Measurements from ENCODE around the gene CUL9.

Gene CUL9

DNA sequence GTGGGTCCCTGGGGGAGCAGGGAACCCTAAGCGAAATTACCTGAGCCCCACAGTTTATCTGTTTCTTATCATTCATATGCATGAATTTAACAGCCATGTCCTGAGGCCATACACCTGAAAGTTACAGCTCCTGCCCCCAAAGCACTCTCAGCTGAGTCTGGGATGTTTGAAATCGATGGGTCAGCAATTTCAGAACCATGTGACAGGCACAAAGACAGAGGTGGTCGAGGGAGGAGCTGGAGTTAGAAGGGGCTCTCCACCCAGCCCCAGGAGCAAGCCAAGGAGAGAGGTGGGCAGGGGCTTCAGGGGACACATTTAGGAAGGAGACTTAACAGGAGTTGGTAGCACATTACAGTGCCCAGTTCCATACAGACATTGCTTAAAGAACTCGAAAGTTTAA lies 76.2 kb downstream of the CUL9 start:
- DNase-seq: no peak

DNA sequence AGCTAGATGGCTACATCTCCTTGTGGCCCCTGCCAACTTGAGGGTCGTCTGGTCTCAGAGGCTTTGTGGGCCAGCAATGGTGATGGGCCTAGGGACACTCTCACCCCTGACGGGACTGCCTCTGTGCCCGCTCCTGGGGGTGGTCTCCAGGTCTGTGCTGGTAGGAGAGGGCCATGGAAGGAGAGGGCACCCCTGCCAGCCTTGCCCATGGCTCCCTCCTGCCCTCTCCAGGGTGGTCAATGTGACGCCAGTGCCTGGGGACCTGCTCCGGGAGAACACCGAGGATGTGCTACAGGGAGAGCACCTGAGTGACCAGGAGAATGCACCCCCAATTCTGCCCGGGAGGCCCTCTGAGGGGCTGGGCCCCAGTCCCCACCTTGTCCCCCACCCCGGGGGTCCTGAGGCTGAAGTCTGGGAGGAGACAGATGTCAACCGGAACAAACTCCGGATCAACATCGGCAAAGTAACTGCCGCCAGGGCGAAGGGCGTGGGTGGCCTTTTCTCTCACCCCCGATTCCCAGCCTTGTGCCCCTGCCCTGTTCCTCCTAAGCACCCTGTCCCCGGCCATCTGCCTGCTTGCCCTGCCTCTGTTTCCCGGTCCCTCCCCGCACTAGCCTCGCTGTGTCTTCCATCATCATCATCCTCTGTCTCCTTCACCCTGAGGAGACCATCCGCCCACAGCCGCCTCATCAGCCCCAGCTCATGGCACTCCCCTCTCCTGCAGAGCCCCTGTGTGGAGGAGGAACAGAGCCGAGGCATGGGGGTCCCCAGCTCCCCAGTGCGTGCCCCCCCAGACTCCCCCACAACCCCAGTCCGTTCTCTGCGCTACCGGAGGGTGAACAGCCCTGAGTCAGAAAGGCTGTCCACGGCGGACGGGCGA lies 77.1 kb downstream of the CUL9 start:
- DNase-seq: no peak

DNA sequence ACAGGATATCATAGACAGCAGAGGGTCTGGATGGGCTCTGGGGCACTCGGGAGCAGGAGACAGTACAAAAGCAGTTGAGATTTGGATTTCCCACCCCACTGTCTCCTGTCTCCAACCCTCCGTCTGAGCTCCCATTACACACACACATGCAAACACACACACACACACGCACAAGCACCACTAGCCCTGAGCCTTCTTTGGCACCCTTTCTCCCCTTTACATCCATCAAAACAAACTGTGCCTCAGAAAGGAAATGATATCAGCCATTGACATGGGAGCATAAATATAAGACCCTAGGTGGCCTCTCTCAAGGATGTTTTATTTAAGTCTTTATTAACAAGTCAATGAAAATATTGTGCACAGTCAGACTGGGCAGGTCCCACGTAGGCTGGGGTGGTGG lies 78.8 kb downstream of the CUL9 start:
- DNase-seq: no peak

DNA sequence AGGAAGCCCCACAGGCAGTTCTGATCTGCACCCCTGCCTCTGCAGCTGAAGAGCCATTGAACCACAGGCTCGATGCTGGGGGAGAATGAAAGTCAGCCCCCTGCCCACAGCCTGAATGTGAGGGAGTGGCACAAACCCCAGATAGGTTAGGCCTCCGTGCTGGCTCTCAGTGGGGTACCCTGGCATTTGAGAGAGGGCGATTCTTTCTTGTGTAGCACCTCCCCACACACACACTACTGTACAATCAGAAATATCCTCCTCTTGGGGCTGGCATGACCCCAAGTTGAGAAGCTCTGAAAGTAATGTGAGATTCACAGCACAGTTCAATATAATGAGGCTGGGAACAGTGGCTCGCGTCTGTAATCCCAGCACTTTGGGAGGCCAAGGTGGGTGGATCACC lies 79.2 kb downstream of the CUL9 start:
- DNase-seq: no peak

DNA sequence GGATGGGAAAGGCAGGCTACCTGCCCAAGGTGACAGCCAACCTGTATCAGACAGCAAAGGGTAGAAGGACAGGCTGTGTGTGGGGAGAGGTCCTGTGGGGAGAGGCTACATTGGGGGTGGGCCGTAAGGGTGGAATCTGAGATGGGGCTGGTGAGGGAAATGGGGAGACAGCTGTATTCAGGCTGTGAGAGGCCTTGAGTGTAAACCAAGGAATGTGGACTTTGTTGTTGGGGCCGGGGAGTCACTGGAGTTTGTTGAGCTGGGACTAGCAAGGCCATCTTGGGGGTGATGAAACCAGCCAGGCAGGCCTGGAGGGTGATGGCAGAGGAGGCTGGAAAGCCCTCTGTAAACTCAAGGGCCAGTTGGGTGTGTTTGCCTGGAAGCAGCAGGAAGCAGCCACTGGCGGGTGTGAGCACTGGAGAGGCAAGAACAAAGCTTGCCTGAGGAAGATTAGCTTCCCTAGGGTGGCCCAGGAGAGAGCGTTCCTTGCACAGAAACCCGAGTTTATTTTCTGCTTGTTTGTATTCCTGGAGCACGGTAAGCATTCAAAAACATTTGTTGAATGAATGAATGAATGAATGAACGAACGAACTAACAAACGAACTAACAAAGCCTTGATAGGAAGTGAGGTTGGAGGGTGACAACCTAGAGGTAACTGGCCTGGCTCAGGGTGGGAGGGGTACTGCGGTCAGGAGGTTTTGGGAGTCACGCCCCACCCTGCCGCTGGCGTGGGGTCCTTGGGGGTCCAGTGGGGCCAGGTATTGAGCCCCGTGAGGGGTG lies 80.2 kb downstream of the CUL9 start:
- DNase-seq: no peak

DNA sequence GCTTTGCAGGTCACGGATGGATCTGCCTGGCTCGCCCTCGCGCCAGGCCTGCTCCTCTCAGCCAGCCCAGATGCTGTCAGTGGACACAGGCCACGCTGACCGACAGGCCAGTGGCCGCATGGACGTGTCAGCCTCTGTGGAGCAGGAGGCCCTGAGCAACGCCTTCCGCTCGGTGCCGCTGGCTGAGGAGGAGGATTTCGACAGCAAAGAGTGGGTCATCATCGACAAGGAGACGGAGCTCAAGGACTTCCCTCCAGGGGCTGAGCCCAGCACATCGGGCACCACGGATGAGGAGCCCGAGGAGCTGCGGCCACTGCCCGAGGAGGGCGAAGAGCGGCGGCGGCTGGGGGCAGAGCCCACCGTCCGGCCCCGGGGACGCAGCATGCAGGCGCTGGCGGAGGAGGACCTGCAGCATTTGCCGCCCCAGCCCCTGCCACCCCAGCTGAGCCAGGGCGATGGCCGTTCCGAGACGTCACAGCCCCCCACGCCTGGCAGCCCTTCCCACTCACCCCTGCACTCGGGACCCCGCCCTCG lies 80.9 kb downstream of the CUL9 start:
- DNase-seq: no peak

DNA sequence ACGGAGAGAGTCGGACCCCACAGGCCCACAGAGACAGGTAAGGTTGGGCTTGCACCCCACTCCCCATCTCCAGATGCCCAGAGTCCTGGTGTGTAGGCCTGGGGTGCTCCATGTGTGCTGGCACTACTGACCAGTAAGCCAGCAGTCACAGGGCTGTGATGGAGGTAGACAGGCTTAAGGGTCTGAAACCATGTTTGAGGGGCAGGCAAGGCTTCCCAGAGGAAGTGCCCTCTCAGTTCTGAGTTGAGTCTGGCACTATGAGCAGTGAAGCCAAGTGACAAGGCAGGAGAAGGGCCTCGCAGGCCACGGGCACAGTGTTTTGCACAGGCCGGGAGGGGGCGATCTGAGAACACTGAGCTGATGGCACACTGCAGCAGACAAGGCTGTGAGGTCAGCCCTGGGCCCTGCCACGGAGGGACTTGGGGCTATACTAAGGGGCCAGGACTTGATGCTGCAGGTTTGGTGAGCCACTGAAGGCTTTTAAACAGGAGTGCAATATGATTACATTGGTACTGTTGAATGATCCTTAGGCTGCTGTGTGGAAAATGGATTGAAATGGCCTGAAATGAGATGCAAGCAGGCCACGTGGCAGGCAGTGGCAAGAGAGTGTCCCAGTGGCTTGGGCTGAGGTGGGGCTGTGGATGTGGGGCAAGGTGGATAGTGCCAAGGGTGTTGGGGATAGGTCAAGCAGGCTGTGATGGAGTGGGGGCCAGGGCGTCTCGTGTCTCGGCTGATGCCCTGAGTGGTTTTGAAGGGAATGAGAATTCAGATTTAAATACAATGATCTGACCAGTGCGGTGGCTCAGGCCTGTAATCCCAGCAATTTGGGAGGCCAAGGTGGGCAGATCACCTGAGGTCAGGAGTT lies 81.5 kb downstream of the CUL9 start:
- DNase-seq: peak; percentile 77

DNA sequence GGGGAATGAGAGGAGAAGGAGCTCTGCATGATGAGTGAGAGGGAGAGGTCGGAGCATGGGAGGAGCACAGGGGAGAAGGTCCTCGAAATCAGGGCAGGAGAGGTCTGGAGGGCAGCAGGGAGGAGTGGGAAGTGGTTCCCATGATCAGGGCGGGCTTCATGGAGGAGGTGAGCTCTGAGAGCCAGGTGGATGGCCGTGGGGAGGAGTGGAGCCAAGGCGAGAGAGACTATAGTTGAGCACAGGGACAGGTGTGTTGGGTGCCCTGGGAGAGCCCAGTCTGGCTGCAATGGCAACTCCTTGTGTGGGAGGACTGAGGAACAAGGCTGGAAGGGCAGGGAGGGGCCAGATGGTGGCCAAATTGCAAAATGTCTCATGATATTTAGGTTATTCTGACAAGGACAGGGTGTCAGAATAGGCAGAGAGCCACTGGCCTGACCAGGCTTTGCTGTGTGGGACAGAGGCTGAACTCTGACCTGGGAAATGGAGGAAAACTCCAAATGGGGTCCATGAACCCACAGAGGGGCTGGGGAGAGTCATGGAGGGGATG lies 82.7 kb downstream of the CUL9 start:
- DNase-seq: no peak

DNA sequence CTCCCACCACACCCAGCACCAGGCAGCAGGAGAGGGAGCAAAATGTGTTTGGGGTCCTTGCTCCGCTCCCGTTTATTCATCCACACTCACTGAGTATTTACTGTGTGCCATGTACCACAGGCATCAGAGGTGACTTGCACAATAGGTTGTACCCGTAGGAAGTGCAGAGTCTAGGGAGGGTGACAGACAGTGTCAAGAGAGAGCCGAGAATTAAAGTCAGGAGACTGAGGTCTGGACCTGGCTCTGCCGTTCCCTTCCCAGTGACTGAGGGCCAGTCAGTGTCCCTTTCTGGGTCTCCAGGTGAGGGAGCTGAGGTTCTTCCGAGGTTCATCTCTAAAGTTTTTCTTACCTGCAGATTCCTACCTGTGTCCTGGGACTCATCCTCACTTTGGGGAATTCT lies 83.6 kb downstream of the CUL9 start:
- DNase-seq: no peak

DNA sequence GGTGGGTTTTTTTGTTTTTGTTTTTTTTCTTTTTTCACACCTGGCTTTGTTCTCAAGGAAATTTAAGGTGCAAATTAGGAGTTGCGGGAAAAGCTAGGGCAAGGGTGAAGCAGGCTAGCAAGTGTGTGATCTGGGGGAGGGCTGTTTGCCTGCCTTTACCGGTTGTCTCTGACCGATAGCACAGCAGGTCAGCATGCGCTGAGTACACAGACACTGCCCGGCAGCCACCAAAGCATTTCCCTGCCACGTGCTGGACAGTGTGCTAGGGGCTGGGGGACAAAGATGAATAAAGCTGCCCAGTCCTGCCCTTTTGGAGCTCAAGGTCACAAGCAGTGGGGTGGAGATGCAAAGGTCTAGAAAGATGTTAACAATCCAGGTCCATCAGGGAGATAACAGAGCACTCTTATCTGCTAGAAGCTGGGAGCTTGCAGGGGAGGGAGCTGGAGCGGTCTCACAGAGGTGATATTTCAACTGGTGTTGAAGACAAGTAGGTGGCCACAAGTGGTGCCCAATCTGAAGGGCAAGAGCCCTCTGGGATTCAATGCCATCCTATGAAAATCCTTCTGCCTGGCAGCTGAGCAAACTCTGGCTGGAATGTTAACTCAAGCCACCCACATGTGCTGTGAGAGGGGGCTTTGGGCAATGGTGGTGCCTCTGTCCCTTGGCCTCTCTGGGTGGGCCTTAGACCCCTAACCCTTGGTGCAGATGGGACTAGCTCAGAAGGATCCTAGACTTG lies 85.8 kb downstream of the CUL9 start:
- DNase-seq: no peak

DNA sequence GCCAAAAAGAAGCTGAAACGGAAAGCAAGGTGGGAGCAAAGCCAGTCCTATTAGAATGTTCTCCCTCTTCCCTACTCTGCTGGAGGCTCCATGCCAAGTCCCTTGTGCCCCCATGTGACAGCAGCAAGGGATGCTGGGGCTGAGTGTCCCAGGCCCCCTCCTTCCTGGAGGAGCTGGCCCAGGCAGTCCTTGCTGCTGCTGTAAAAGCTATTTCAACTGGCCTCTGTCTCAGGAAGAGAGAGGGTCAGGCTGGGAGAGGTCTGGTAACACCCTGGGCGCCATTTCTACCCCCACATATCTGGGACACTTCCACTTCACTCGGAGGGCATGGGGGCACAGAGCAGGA lies 86.3 kb downstream of the CUL9 start:
- no peak for DNase-seq

DNA sequence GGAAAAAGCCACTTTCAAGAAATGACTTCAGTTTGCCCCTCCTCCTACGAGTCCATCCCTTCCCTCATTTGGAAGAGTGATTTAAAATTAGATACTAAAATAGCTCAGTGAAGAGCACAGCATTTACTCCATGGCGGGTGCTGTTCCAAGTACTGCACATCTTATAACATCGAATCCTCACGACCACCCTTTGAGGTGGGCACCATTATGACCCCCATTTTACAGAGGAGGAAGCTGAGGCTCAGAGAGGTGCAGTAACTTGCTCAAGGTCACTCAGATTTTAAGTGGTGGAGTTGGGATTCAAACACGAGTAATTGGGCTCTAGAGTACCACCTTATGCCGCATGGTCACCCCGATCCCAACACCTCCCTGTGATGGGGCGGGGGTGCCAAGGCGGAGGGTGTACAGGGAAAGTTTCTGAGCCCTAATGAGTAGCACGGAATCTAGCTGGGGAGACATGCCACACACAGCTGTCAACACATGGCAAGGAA lies 86.8 kb downstream of the CUL9 start:
- no peak for DNase-seq

DNA sequence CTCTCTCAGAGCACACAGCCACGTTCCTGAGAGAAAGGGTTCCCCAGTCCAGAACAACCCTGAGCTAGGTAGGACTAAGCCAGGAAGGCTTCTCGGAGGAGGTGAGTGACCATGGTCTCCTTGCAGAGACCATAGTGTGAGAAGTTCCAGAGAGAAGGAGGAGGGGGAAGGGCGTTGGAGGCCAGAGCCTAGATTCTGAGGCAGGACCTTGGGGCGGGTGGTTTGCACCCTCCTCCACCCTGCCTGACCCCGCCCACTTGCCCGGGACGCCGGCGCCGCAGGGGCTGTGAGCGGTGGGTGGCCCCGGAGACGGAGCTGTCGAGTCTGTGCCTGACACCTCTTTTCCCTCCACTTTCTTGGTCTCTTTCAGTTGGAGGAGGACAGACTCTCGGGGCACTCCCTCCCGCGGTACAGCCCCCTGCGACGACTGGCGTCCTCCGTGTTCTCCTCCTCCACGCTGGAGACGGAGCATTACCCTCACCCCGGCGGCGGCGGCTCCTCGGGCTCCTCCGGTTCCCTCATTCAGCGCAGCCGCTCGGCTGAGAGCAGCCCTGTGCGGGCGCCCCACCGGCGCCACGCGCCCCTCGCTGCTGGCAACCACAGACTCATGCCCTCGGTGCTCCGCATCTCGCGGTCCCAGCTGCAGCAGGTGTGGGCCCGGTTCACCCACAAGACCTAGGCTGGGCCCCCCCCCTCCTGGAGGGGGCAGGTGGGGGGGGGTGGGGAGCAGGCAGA lies 87.4 kb downstream of the CUL9 start:
- DNase-seq: peak; percentile 46

DNA sequence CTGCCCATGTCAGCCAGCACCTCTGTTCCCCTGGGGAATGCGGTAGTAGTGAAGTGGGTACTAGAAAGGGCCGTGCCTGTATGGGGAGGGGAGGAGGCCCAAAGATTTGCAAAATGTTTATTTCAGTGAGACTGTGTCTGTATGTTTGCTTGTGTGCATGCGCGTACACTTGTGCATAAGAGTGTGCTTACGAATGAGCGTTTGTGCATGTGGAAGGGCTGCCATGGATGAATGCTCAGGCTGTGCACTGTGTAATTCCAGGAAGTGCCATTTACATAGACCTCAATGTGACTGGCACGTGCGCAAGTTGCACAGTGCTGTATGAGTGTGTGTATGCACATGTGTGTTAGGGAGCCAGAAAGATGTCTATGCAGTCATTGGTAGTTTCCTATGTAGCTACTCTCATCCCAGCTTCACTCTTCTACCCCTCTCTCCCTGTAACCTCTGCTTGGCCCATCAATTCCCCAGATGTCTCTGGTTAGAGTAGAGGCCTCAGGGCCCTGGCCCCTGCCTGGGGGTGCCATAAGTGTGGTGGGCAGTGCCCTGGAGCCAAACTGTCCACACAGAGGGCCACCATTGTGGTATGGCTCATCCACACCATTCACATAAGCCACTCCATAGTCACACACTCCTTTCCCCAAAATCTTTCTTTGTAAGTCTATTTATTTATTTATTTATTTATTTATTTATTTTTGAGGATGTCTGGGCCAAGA lies 89.3 kb downstream of the CUL9 start:
- DNase-seq: no peak

DNA sequence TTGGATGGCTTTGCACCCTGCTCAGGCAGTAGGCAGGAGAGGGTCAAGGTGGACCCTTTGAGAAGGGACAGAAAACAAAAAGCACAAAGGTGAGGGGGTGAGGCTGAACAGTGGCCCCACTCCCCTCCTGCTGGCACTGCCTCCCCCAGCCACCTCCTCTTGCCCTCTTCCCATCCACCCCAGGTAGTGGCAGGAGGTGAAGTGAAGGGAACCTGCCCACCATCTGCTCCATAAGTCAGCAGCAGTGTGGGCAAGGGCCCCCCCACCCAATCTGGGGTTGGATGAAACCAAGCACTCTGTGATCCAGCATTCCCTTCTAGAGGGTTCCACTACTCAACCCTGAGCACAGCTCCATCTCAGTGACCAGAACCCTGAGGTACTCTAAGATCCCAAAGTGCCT lies 89.9 kb downstream of the CUL9 start:
- DNase-seq: no peak

DNA sequence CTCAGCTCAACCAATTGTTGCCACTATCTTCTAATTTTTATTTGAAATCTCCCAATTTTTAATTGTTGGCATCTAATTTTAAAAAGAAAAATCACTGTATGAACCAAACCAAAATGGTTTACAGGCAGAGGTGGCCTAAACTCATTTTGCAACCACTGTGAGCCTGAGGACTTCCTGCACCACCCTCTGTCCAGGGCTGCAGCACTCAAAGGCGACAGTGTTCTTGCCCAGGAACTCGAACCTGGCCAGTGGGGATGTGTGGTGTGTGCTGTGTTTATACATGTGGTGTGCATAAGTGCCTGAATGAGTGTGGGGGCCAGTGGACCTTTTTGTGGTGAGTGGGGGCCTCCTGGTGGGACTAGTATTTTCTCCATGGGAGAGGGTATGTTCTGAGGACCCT lies 91.7 kb downstream of the CUL9 start:
- DNase-seq: no peak

All from activated CD4-positive, alpha-beta T cell treated with anti-CD3 and anti-CD28 coated beads, Interleukin-2, amount 50 U/mL, for 1 hour (primary cell).